HG03108 (cell line): ENCODE data around the gene HOXA4.

ENCODE experiments used
- ATAC-seq: cut with Tn5 transposase; IDR thresholded peaks from one replicate; pipeline ENCODE4 v1.9.1; 2021; ENCODE audit warnings: moderate library complexity; ENCODE audit not compliant: unreplicated experiment

Gene HOXA4

GRCh38 chr7:27095050-27095896 lies 35.3 kb downstream of the HOXA4 start:
- no peak for ATAC-seq

- ATAC-seq, result no peak
Measured at GRCh38 chr7:27094304-27095049, 36.1 kb downstream of the HOXA4 start.

GRCh38 chr7:27093184-27093895 lies 37.2 kb downstream of the HOXA4 start:
- ATAC-seq, result no peak

- no peak for ATAC-seq
Measured at GRCh38 chr7:27092819-27093110, 37.8 kb downstream of the HOXA4 start.

- ATAC-seq, result no peak
Measured at GRCh38 chr7:27091941-27092818, 38.4 kb downstream of the HOXA4 start.

GRCh38 chr7:27091105-27091504 lies 39.5 kb downstream of the HOXA4 start:
- no peak for ATAC-seq

- ATAC-seq, result no peak
Measured at GRCh38 chr7:27088002-27088922, 42.3 kb downstream of the HOXA4 start.

GRCh38 chr7:27083646-27084045 lies 46.9 kb downstream of the HOXA4 start:
- ATAC-seq, result no peak

- ATAC-seq, result no peak
Measured at GRCh38 chr7:27082171-27082570, 48.4 kb downstream of the HOXA4 start.

- ATAC-seq, result no peak
Measured at GRCh38 chr7:27080844-27081436, 49.6 kb downstream of the HOXA4 start.

GRCh38 chr7:27079234-27079975 lies 51.2 kb downstream of the HOXA4 start:
- ATAC-seq, result no peak

- no peak for ATAC-seq
Measured at GRCh38 chr7:27078616-27079233, 51.8 kb downstream of the HOXA4 start.
